Breast epithelium (tissue), 3 donors: ENCODE measurements around the gene OR52M1.

Experiments
- CTCF ChIP-seq, 3 donors: fragments of 450-650 bp; IDR thresholded peaks; one replicate each; pipeline ENCODE4 v1.5.1; 2016 to 2017; ENCODE audit warnings: antibody characterized with exemption in 3 of 3, mild to moderate bottlenecking in 3 of 3, moderate library complexity in 3 of 3
- POLR2A ChIP-seq: fragments of 450-650 bp; IDR thresholded peaks from one replicate; pipeline ENCODE4 v1.6.1; 2016; ENCODE audit warnings: antibody characterized with exemption, mild to moderate bottlenecking, moderate library complexity

DNA sequence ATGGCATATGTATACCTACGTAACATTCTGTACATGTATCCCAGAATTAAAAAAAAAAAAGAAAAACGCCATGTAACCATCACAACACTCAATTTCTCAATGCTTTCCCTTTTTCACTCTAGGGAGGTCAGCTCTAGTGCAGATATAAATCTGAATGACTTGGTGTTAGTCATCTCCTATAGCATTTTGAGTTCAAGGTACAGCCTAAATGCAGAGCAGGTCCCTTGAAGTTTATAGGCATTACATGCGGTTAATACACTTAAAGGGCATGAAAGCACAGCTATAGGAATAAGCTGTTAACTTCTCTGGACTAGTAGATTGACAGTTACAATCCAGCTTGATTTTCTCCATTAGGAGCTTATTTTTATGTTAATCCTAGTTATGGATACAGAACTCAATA, 20.4 kb downstream of the OR52M1 start:
- TF ChIP-seq POLR2A (no peak), CTCF (IDR thresholded peaks at IDR 0.05) (no peak)
